A673 (cell line): ENCODE measurements around the gene MED13.

Experiments
- CTCF ChIP-seq: fragments of 300-800, 200-600 bp; sonication (generic); conservative IDR thresholded peaks from 2 replicates; pipeline ENCODE4 v1.5.1; 2017; ENCODE audit warnings: low read depth, mild to moderate bottlenecking, antibody characterized with exemption, low read length, moderate library complexity, mixed read lengths
- EZH2 ChIP-seq: fragments of 200-600 bp; sonication (generic); IDR thresholded peaks from 2 replicates; pipeline ENCODE4 v1.6.1; 2017; ENCODE audit warnings: borderline replicate concordance, low read depth, mild to moderate bottlenecking, mixed read lengths, antibody characterized with exemption, low read length; ENCODE audit not compliant: poor library complexity, severe bottlenecking

DNA sequence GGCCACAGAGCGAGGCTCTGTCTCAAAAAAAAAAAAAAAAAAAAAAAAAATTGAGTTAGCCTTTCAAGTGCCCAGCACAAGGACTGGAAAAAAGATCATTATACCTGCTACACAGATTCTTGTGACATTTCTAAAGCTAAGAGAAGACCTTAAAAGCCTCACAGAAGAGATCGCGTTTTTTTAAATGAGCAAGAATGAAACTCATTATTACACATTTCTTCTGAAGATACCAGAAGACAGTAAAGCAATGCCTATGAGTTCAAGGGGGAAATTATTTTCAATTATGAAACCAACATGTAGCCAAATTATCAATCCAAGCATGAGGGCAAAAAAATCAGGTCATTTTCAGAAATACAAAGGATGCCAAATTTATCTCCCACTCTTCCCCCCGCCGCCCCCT is 56.8 kb downstream of the MED13 start:
- TF ChIP-seq CTCF (no peak), EZH2 (no peak)
